Heart left ventricle (tissue), 13 donors: ENCODE data around the gene ESPNL.
"Not testable (repeated sequence)": the region's sequence is repeated elsewhere in the genome, so short reads cannot be mapped to it uniquely, and the experiment has no call there.

Experiments used
- POLR2A ChIP-seq, 2 donors: fragments of 450-650 bp; IDR thresholded peaks; one replicate each; pipeline ENCODE4 v1.6.1; 2017; ENCODE audit warnings: antibody characterized with exemption in 2 of 2, mild to moderate bottlenecking in 2 of 2, moderate library complexity in 2 of 2
- TF ChIP-seq, protein P1 (sequence below), 12 donors: fragments of 200-600 bp; sonication (generic) in 4 of 12; IDR thresholded peaks; one replicate each; pipeline versions ENCODE4 v1.5.0 to v1.8.0; 2018 to 2022; ENCODE audit warnings: antibody characterized with exemption in 12 of 12, mild to moderate bottlenecking in 5 of 12
- donor health status: ischemic (EF 13 %, LVEDD 7.1; RV severe dilation, severe dysfunction).
- donor health status: DM: no; HTN: yes; CAD: no.
- donor health status: DM: no; HTN: no; CAD: no.
- donor health status: ischemic (EF 25% LVEDD 6.9; RV normal size, moderate dysfunction).
- donor health status: ischemic (EF 25% LVEDD 5.7; RV mildly dilated, moderate dysfunction).
- donor health status: ischemic (EF 35%, LVEDD 5.7; RV mildly dilated, moderate dysfunction).
- donor health status: nonischemic (EF 11% LVEDD 7.7; RV severe dilation, severe dysfunction).
- donor health status: DM: yes; HTN: yes; CAD: no.
- donor health status: PGD.
- donor health status: ischemic (EF 29% LVEDD 5.4; RV normal size, mild dysfunction).
- donor health status: nonischemic (EF 23%, LVEDD 6.1; RV moderate dilation, normal function).

DNA sequence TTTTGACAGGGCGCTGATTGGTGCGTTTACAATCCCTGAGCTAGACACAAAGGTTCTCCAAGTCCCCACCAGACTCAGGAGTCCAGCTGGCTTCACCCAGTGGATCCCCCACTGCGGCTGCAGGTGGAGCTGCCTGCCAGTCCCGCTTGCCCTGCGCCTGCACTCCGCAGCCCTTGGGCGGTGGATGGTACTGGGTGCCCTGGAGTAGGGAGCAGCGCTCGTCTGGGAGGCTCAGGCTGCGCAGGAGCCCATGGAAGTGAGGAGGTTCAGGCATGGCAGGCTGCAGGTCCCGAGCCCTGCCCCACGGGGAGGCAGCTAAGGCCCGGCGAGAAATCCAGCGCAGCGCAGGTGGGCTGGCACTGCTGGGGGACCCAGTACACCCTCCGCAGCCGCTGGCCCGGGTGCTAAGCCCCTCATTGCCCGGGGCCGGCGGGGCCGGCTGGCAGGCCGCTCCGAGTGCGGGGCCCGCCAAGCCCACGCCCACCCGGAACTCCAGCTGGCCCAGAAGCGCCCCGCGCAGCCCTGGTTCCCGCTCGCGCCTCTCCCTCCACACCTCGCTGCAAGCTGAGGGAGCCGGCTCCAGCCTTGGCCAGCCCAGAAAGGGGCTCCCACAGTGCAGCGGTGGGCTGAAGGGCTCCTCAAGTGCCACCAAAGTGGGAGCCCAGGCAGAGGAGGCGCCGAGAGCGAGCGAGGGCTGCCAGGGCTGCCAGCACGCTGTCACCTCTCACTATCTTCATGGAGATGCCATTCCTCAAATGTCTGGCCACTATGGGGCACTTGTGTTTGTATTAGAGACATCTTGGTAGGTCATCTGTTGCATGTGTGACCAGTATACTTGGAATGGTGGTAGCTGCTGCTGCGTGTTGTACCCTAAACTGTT is 42.2 kb upstream of the ESPNL start:
- TF ChIP-seq, protein P1, sequence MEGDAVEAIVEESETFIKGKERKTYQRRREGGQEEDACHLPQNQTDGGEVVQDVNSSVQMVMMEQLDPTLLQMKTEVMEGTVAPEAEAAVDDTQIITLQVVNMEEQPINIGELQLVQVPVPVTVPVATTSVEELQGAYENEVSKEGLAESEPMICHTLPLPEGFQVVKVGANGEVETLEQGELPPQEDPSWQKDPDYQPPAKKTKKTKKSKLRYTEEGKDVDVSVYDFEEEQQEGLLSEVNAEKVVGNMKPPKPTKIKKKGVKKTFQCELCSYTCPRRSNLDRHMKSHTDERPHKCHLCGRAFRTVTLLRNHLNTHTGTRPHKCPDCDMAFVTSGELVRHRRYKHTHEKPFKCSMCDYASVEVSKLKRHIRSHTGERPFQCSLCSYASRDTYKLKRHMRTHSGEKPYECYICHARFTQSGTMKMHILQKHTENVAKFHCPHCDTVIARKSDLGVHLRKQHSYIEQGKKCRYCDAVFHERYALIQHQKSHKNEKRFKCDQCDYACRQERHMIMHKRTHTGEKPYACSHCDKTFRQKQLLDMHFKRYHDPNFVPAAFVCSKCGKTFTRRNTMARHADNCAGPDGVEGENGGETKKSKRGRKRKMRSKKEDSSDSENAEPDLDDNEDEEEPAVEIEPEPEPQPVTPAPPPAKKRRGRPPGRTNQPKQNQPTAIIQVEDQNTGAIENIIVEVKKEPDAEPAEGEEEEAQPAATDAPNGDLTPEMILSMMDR (IDR thresholded peaks at IDR 0.05), result not testable (repeated sequence)
- TF ChIP-seq POLR2A (IDR thresholded peaks at IDR 0.05), result not testable (repeated sequence)
